ENCODE measurements around the gene PRAMEF33. TPM values are rescaled to one million over a fixed set of nuclear protein-coding genes. Genes with fewer than 3 reads are reported as not detected.
"Not testable (repeated sequence)": the region's sequence is repeated elsewhere in the genome, so short reads cannot be mapped to it uniquely, and the experiment has no call there.

Gene PRAMEF33
- total RNA-seq (2014; rRNA removed): not detected in 2 replicates
- polyA plus RNA-seq (2012): not detected

GRCh38 chr1:13303239-13303638 is at the start of gene PRAMEF33:
TSS of gene PRAMEF33 (plus strand) at chr1:13303539. CDS start at chr1:13305955, 2,416 bp downstream.
- not testable (repeated sequence) for DNase-seq (ENCODE audit: low read depth)

GRCh38 chr1:13253898-13254297 is 49.4 kb upstream of the PRAMEF33 start, which contains the start of gene PRAMEF5:
TSS of gene PRAMEF5 (plus strand) at chr1:13254198. CDS start at chr1:13259269, 5,071 bp downstream.
- not testable (repeated sequence) for DNase-seq (ENCODE audit: low read depth)

- DNase-seq (ENCODE audit: low read depth): not testable (repeated sequence)
Observed at GRCh38 chr1:13265124-13265523, 38.2 kb upstream of the PRAMEF33 start.

- DNase-seq (ENCODE audit: low read depth): not testable (repeated sequence)
Observed at GRCh38 chr1:13277016-13277415, 26.3 kb upstream of the PRAMEF33 start.

GRCh38 chr1:13279617-13280016 is 23.7 kb upstream of the PRAMEF33 start:
- DNase-seq (ENCODE audit: low read depth): not testable (repeated sequence)

GRCh38 chr1:13285037-13285436 is 18.3 kb upstream of the PRAMEF33 start, which contains the start of gene PRAMEF8:
TSS of gene PRAMEF8 (minus strand) at chr1:13285137. CDS start at chr1:13284091, 1,046 bp downstream.
- not testable (repeated sequence) for DNase-seq (ENCODE audit: low read depth)

- not testable (repeated sequence) for DNase-seq (ENCODE audit: low read depth)
Observed at GRCh38 chr1:13289030-13289429, 14.3 kb upstream of the PRAMEF33 start.

- DNase-seq (ENCODE audit: low read depth): not testable (repeated sequence)
Observed at GRCh38 chr1:13297216-13297931, 6.0 kb upstream of the PRAMEF33 start.

- not testable (repeated sequence) for DNase-seq (ENCODE audit: low read depth)
Observed at GRCh38 chr1:13298699-13299098, 4.6 kb upstream of the PRAMEF33 start.

- not testable (repeated sequence) for DNase-seq (ENCODE audit: low read depth)
Observed at GRCh38 chr1:13302197-13302596, 1.1 kb upstream of the PRAMEF33 start.

- DNase-seq (ENCODE audit: low read depth): not testable (repeated sequence)
Observed at GRCh38 chr1:13315281-13315680, 11.9 kb downstream of the PRAMEF33 start, which contains the start of gene PRAMEF15. TSS of gene PRAMEF15 (plus strand) at chr1:13315581. CDS start at chr1:13318408, 2,827 bp downstream.

GRCh38 chr1:13342496-13342895 is 39.2 kb downstream of the PRAMEF33 start:
- not testable (repeated sequence) for DNase-seq (ENCODE audit: low read depth)

- DNase-seq (ENCODE audit: low read depth): not testable (repeated sequence)
Observed at GRCh38 chr1:13347034-13347433, 43.7 kb downstream of the PRAMEF33 start, which contains the start of gene PRAMEF14. TSS of gene PRAMEF14 (minus strand) at chr1:13347134. CDS start at chr1:13345314, 1,820 bp downstream.

GRCh38 chr1:13353476-13353875 is 50.1 kb downstream of the PRAMEF33 start:
- DNase-seq (ENCODE audit: low read depth): peak; percentile 1

- not testable (repeated sequence) for DNase-seq (ENCODE audit: low read depth)
Observed at GRCh38 chr1:13354475-13354874, 51.1 kb downstream of the PRAMEF33 start.

- DNase-seq (ENCODE audit: low read depth): peak; percentile 22
Observed at GRCh38 chr1:13356774-13357173, 53.4 kb downstream of the PRAMEF33 start.

Other genes starting within 250 kb of the PRAMEF33 start
- not detected in 2 replicates for gene PRAMEF27, start 247.0 kb upstream of the PRAMEF33 start, total RNA-seq (2014; rRNA removed)
- gene HNRNPCL3, start 242.8 kb upstream of the PRAMEF33 start, total RNA-seq (2014; rRNA removed): not detected in 2 replicates
- not detected in 2 replicates for gene PRAMEF25, start 232.8 kb upstream of the PRAMEF33 start, total RNA-seq (2014; rRNA removed)
- gene HNRNPCL2, start 186.7 kb upstream of the PRAMEF33 start, total RNA-seq (2014; rRNA removed): not detected in 2 replicates
- not detected in 2 replicates for gene PRAMEF26, start 147.5 kb upstream of the PRAMEF33 start, total RNA-seq (2014; rRNA removed)
- not detected in 2 replicates for gene HNRNPCL4, start 137.9 kb upstream of the PRAMEF33 start, total RNA-seq (2014; rRNA removed)
- gene PRAMEF9, start 131.7 kb upstream of the PRAMEF33 start, total RNA-seq (2014; rRNA removed): not detected in 2 replicates
- gene PRAMEF13, start 102.1 kb upstream of the PRAMEF33 start, total RNA-seq (2014; rRNA removed): not detected in 2 replicates
- not detected in 2 replicates for gene PRAMEF18, start 77.4 kb upstream of the PRAMEF33 start, total RNA-seq (2014; rRNA removed)
- gene PRAMEF5, start 49.3 kb upstream of the PRAMEF33 start, total RNA-seq (2014; rRNA removed): not detected in 2 replicates
- gene PRAMEF8, start 18.4 kb upstream of the PRAMEF33 start, total RNA-seq (2014; rRNA removed): not detected in 2 replicates
- gene PRAMEF15, start 12.0 kb downstream of the PRAMEF33 start, total RNA-seq (2014; rRNA removed): not detected in 2 replicates
- gene PRAMEF14, start 43.6 kb downstream of the PRAMEF33 start, total RNA-seq (2014; rRNA removed): not detected in 2 replicates
- gene PRAMEF19, start 68.4 kb downstream of the PRAMEF33 start, total RNA-seq (2014; rRNA removed): not detected in 2 replicates
- not detected in 2 replicates for gene PRAMEF17, start 86.1 kb downstream of the PRAMEF33 start, total RNA-seq (2014; rRNA removed)
- not detected in 2 replicates for gene PRAMEF20, start 106.9 kb downstream of the PRAMEF33 start, total RNA-seq (2014; rRNA removed)
- gene LRRC38, start 210.5 kb downstream of the PRAMEF33 start, total RNA-seq (2014; rRNA removed): not detected in 2 replicates

Measured in LHCN-M2 (cell line).